ENCODE data around the gene CLASRP.

GRCh38 chr19:45101806-45102205 lies 63.0 kb downstream of the CLASRP start:
- TF ChIP-seq CTCF (conservative IDR thresholded peaks at IDR 0.05; ENCODE audit: low read depth, low read length) (no peak), EZH2 (IDR thresholded peaks at IDR 0.05; ENCODE audit: low read length, unreplicated experiment) (no peak)

All from PC-3 (cell line).